ENCODE measurements around the gene SMC5.
"Not testable (repeated sequence)": the region's sequence is repeated elsewhere in the genome, so short reads cannot be mapped to it uniquely, and the experiment has no call there.

SMC5 gene

GRCh38 chr9:70262948-70263347, 4.2 kb downstream of the SMC5 start:
- in situ Hi-C loops (cut with MboI; ENCODE audit: low sequenced_read_pairs) = no loop called here

- in situ Hi-C loops (cut with MboI; ENCODE audit: low sequenced_read_pairs) = no loop called here
These were observed 4.6 kb downstream of the SMC5 start for GRCh38 chr9:70263421-70263820.

- in situ Hi-C loops (cut with MboI; ENCODE audit: low sequenced_read_pairs) = no loop called here
These were observed 19.5 kb downstream of the SMC5 start for GRCh38 chr9:70278305-70278704.

GRCh38 chr9:70283848-70284247, 25.1 kb downstream of the SMC5 start:
- in situ Hi-C loops (cut with MboI; ENCODE audit: low sequenced_read_pairs) = no loop called here

- in situ Hi-C loops (cut with MboI; ENCODE audit: low sequenced_read_pairs) = no loop called here
These were observed 26.5 kb downstream of the SMC5 start for GRCh38 chr9:70285246-70285645.

- in situ Hi-C loops (cut with MboI; ENCODE audit: low sequenced_read_pairs) = no loop called here
These were observed 27.3 kb downstream of the SMC5 start for GRCh38 chr9:70285981-70286598.

GRCh38 chr9:70290626-70291025, 31.8 kb downstream of the SMC5 start:
- in situ Hi-C loops (cut with MboI; ENCODE audit: low sequenced_read_pairs) = no loop called here

- in situ Hi-C loops (cut with MboI; ENCODE audit: low sequenced_read_pairs) = no loop called here
These were observed 32.7 kb downstream of the SMC5 start for GRCh38 chr9:70291446-70291845.

- in situ Hi-C loops (cut with MboI; ENCODE audit: low sequenced_read_pairs) = no loop called here
These were observed 33.5 kb downstream of the SMC5 start for GRCh38 chr9:70292253-70292652.

GRCh38 chr9:70293214-70293613, 34.4 kb downstream of the SMC5 start:
- in situ Hi-C loops (cut with MboI; ENCODE audit: low sequenced_read_pairs) = no loop called here

GRCh38 chr9:70297141-70297540, 38.4 kb downstream of the SMC5 start:
- in situ Hi-C loops (cut with MboI; ENCODE audit: low sequenced_read_pairs) = no loop called here

- in situ Hi-C loops (cut with MboI; ENCODE audit: low sequenced_read_pairs) = no loop called here
These were observed 39.5 kb downstream of the SMC5 start for GRCh38 chr9:70298245-70298771.

GRCh38 chr9:70303268-70303667, 44.5 kb downstream of the SMC5 start:
- in situ Hi-C loops (cut with MboI; ENCODE audit: low sequenced_read_pairs) = no loop called here

GRCh38 chr9:70304810-70305209, 46.0 kb downstream of the SMC5 start:
- in situ Hi-C loops (cut with MboI; ENCODE audit: low sequenced_read_pairs) = no loop called here

- in situ Hi-C loops (cut with MboI; ENCODE audit: low sequenced_read_pairs) = no loop called here
These were observed 56.6 kb downstream of the SMC5 start for GRCh38 chr9:70315389-70315788.

- in situ Hi-C loops (cut with MboI; ENCODE audit: low sequenced_read_pairs) = no loop called here
These were observed 59.2 kb downstream of the SMC5 start for GRCh38 chr9:70318002-70318401.

- in situ Hi-C loops (cut with MboI; ENCODE audit: low sequenced_read_pairs) = no loop called here
These were observed 63.3 kb downstream of the SMC5 start for GRCh38 chr9:70322096-70322495.

- in situ Hi-C loops (cut with MboI; ENCODE audit: low sequenced_read_pairs) = no loop called here
These were observed 66.2 kb downstream of the SMC5 start for GRCh38 chr9:70324963-70325362.

- in situ Hi-C loops (cut with MboI; ENCODE audit: low sequenced_read_pairs) = not testable (repeated sequence)
These were observed 69.8 kb downstream of the SMC5 start for GRCh38 chr9:70328625-70329024.

- in situ Hi-C loops (cut with MboI; ENCODE audit: low sequenced_read_pairs) = no loop called here
These were observed 81.8 kb downstream of the SMC5 start for GRCh38 chr9:70340572-70340971.

GRCh38 chr9:70347046-70347445, 88.3 kb downstream of the SMC5 start:
- in situ Hi-C loops (cut with MboI; ENCODE audit: low sequenced_read_pairs) = no loop called here

- in situ Hi-C loops (cut with MboI; ENCODE audit: low sequenced_read_pairs) = no loop called here
These were observed 93.6 kb downstream of the SMC5 start for GRCh38 chr9:70352356-70352755.

- in situ Hi-C loops (cut with MboI; ENCODE audit: low sequenced_read_pairs) = no loop called here
These were observed 94.0 kb downstream of the SMC5 start for GRCh38 chr9:70352802-70353201.
